HG02943 (cell line): ENCODE measurements around the gene KRTAP1-3.
"Not testable (repeated sequence)": the region's sequence is repeated elsewhere in the genome, so short reads cannot be mapped to it uniquely, and the experiment has no call there.

Source experiments
- ATAC-seq: cut with Tn5 transposase; IDR thresholded peaks from one replicate; pipeline ENCODE4 v1.9.1; 2021; ENCODE audit warnings: mild to moderate bottlenecking, low read depth, moderate library complexity; ENCODE audit not compliant: unreplicated experiment

KRTAP1-3 gene

GRCh38 chr17:41055130-41055529 lies 20.5 kb upstream of the KRTAP1-3 start, which contains the start of gene KRTAP2-2:
Gene KRTAP2-2, minus strand, starts transcription at chr17:41055230. Its CDS starts 19 bp downstream, at chr17:41055211.
- not testable (repeated sequence) for ATAC-seq

DNA sequence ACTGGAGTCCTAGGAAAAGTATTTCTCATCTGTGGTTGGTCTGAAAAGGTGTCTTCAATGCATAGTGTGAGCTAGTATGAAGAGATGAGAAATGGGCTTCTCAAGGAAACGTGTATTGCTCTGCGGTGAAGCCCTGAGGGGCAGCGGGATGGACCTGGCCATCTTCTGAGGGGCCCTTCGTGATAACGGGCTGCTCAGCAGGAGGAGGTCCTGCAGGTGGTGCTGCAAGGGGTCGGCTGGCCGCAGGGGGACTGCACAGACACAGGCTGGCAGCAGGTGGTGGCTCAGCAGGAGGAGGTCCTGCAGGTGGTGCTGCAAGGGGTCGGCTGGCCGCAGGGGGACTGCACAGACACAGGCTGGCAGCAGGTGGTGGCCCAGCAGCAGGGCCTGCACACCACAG lies 19.9 kb upstream of the KRTAP1-3 start:
- ATAC-seq: not testable (repeated sequence)

- ATAC-seq: no peak
Measured at GRCh38 chr17:41054025-41054424, 19.4 kb upstream of the KRTAP1-3 start.

DNA sequence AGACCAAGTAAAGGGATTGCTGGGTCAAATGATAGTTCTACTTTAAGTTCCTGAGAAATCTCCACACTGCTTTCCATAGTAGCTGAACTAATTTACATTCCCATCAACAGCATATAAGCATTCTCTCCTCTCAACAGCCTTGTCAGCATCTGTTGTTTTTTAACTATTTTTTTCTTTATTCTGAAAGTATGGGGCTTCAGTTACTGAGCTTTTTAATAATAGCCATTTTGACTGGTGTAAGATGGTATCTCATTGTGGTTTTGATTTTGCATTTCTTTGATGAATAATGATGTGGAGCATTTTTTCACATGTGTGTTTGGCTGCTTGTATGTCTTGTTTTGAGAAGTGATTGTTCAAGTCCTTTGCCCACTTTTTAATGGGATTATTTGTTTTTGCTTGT lies 17.9 kb upstream of the KRTAP1-3 start:
- ATAC-seq: no peak

DNA sequence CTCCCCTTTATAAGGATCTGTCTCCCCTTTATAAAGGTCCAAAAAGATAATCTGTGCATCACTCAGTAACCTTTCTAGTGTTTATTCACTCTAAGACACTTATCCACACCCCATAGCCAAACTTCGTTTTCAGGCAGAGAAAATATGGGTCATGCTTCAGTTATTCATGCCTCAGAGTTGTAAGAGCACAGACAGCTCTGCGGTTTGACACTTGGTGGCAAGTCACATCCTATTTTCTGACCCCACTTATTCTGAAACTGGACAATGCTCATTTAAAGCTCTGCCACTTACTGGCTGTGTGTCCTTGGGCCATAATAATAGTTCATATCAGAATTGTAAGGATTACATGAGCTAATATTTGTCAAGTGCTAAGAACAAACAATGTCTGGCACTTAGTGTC lies 14.4 kb upstream of the KRTAP1-3 start:
- ATAC-seq: no peak

GRCh38 chr17:41048441-41048840 lies 13.8 kb upstream of the KRTAP1-3 start:
- ATAC-seq: no peak

GRCh38 chr17:41046735-41047465 lies 12.2 kb upstream of the KRTAP1-3 start, which contains the start of gene KRTAP2-1:
Gene KRTAP2-1, minus strand, starts transcription at chr17:41047316. Its CDS starts 49 bp downstream, at chr17:41047267.
- ATAC-seq: not testable (repeated sequence)

DNA sequence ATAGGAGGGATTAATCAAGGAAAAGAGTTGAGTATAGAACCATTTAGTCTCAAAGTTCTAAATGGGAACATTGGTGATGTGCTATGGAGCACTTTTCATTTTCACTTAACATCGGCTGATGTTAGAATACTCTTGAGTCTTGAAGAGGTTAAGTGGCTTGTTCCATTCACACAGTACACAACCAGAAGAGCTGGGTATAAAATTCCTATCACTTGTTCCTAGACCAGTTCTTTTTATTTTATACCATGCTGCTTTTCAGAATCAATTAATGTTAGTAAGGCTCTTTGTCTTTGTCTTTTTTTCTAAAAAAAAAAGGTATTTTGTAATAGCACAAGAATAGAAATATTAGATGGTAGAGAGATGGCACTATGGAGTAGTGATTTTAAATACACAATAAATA lies 8.3 kb upstream of the KRTAP1-3 start:
- ATAC-seq: no peak

DNA sequence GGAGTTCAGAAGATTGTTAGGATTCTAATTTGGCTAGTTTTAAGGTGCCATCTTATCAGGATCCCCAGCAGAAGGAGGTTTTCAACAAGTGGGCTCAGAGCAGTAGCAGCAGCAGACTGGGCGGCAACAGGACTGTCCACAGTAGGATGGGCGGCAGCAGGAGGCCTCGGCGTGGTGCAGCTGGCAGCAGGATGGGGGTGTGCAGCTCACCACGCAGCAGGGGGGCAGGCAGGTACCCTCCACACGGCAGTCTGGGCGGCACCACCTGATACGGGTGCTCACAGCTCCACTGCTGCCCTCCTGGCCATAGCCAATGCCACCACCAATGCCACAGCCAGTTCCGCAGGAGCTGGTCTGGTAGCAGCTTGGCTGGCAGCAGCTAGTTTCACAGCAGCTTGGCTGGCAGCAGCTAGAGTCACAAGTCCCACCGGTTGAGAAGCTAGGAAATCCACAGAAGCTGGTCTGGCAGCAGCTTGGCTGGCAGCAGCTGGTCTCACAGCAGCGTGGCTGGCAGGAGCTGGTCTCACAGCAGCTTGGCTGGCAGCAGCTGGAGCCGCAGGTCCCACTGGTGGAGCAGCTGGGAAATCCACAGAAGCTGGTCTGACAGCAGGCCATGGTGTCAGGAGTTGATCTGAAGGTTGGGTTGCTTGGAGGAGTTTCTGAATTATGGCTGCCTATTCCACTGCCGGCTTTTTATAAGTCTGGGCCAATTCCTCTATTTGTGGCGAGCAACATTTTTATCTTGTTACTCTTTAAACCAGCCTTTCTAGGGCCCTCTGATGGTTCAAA lies 6.3 kb upstream of the KRTAP1-3 start, which contains the start of gene KRTAP1-1:
Gene KRTAP1-1 (minus strand): TSS at position 668 of the 789 bp plus-strand sequence. CDS start 53 bp downstream, at position 615.
- ATAC-seq: not testable (repeated sequence)

GRCh38 chr17:41037853-41038350 lies 3.2 kb upstream of the KRTAP1-3 start:
- no peak for ATAC-seq

DNA sequence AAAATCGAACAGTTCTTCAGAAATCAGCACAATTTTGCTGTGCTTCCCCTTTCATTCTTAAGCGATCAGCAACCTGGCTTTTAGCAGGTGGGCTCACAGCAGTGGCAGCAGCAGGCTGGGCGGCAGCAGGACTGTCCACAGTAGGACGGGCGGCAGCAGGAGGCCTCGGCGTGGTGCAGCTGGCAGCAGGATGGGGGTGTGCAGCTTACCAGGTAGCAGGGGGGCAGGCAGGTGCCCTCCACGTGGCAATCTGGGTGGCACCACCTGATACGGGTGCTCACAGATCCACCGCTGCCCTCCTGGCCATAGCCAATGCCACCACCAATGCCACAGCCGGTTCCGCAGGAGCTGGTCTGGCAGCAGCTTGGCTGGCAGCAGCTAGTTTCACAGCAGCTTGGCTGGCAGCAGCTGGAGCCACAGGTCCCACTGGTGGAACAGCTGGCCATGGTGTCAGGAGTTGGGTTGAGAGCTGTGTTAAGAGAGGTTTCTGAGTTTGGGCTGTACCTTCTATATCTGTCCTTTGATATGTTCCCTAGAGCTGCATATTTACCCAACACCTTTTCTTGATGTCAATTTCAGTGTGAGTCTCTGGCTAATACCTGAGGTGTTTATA lies 4.9 kb downstream of the KRTAP1-3 start, which contains the start of gene KRTAP1-4:
Gene KRTAP1-4 (minus strand): TSS at position 563 of the 613 bp plus-strand sequence. CDS start 117 bp downstream, at position 446.
- ATAC-seq: no peak

GRCh38 chr17:41026715-41027471 lies 7.8 kb downstream of the KRTAP1-3 start, which contains the start of gene KRTAP1-5:
Gene KRTAP1-5, minus strand, starts transcription at chr17:41027208. Its CDS starts 53 bp downstream, at chr17:41027155.
- no peak for ATAC-seq

DNA sequence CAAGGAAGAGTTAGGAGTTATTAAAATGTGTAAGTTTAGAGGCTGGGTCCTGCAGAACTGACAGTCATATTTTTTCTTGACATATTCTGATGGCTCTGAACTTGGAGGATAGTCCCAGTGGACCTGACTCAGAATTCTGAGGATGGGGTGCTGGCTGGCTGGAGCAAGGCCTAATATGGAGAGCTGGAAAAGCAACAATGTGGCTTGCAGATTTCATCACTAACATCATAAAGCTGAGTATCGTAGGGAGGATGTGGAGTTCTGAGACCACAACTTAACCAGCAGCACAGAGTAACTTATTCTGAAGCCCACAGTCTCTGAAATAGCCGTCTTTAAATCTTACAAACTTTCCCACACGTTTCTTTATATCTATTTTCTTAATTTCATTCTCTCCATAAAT lies 10.0 kb downstream of the KRTAP1-3 start:
- ATAC-seq: no peak

DNA sequence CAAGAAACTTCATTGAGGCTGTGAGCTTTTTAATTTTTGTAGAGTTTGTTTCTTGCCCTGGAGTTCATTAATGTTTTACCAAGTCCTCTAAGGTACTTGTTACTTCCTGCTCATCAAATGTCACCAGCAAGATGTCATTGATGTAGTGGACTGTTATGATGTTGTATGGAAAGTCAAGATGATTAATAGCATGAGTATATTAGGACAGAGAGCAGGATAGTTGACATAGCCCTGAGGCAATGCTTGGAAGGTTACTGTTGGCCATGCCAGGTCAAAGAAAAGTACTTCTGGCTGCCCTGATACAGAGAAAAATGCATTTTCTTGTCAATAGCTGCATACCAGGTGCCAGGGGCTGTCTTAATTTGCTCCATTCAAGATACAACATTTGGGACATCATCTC lies 14.3 kb downstream of the KRTAP1-3 start:
- ATAC-seq: no peak

GRCh38 chr17:41019415-41019814 lies 15.3 kb downstream of the KRTAP1-3 start:
- no peak for ATAC-seq

GRCh38 chr17:41018541-41018940 lies 16.1 kb downstream of the KRTAP1-3 start:
- ATAC-seq: no peak

DNA sequence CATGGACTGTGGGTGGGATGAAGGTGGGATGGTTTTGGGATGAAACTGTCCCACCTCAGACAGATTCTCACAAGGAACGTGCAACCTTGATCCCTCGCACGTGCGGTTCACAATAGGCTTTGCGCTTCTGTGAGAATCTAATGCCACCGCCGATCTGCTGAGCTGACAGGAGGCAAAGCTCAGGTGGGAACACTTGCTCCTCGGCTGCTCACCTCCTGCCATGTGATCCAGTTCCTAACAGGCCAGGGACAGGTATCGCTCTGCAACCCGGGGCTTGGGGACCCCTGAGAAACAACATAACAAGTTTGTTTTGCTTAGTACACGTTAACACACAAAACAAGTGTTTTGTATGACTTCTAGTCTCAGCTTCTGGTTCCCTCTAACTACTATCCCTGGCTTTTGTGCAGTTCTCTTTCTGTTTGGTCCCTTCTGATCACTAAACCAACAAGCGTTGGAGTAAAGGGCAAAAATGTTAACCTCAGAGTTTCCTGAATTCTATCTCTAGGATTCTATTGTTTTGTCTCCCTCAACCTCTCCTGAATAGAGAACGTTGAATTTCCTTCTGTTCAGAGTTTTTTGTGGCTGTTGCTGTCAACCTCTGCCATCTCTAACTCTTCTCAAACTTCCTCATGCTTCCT lies 18.0 kb downstream of the KRTAP1-3 start:
- no peak for ATAC-seq

DNA sequence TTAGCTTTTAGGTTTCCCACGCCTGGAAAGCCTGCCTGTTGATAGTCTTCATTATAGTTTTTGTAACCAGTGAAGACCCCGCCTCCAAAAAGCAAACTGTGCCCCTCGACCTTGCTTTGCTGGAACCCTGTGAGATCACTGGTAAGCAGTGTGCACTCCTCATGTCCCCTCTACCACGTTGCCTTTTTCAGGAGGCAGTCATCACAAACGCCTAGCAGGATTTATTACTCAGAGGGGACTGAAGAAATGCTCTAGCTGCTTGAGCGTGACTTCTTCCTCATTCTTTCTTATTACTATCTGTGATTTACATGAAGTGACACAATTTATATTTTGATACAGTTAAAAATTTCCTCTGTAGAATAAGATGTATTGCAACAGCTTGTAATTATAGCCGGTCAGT lies 19.2 kb downstream of the KRTAP1-3 start:
- no peak for ATAC-seq

GRCh38 chr17:41013606-41014005 lies 21.1 kb downstream of the KRTAP1-3 start:
- ATAC-seq: no peak
